Inflammatory macrophage treated with lipopolysaccharide for 4 hours (primary cell): Measurements from ENCODE around the gene PRSS12.
"Not testable (repeated sequence)": the region's sequence is repeated elsewhere in the genome, so short reads cannot be mapped to it uniquely, and the experiment has no call there.

ENCODE experiments used
- DNase-seq: peaks from one replicate; pipeline ENCODE4 v3.0.0-alpha.2; 2020

PRSS12 gene

DNA sequence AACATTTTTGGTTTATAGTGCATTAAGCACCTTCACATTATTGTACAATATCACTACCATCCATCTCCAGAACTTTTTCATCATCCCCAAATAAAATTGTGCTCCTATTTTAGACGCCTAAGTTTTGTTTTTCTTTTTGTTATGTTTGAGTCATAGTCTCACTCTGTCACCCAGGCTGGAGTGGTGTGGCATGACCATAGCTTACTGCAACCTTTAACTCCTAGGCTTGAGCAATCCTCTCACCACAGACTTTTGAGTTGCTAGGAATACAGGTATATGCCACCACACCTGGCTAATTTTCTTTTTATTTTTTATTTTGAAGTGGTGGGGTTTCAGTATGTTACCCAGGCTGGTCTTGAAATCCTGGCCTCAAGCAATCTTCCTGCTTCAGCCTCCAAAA, 33.9 kb downstream of the PRSS12 start:
- DNase-seq, result no peak

DNA sequence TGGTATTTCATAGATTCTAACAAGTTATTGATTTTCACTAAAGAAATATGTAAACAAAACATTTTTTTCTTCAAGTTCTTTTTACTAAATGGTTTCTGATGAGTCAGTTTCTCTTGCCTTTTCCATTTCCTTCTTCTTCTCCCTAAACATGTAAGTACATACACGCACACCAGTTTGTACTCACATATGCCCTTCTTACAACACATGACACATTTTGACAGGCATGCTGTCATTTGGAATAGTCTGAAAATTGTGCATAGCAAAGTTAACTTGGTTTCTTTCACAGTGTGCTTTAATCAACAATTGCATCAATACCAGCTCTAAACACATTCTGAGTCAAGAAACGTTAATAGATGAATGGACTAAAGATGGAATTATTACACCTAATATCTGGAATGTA, 35.1 kb downstream of the PRSS12 start:
- no peak for DNase-seq

DNA sequence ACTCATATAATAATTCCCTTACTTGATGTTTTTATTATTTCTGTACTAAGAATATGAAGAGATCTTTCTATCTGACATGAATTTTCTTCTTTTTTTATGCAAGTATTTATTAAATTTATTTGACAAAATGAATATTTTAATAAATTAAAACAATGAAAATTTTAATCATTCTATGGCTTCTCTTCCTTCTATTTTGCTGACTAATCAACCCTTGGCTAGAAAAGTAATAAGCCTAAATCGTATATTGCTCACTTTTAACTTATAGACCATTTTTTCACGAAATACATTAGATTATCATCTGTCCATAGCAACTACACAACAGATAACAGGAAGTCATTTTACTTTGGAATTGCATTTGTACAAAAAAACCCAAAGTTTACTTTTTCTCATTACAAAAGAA, 38.6 kb downstream of the PRSS12 start:
- DNase-seq, result no peak

DNA sequence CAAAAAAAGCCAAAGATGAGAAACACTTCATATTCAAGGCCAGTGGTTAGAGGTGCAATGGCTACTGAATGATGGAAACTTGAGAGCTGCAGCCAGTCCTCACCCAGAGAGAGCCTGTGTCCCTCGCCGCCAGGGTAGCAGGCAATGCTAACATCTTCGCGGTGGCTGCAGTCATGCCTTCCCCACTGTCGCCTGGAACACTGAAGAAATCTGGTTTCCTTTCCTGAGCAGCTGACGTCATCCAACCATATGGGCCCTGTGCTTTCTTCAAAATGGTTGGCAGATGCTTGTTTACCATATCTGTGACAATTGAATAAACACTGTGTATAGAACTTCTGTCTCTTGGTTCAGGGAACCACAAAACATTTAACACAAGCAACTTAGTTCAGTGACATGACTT, 39.7 kb downstream of the PRSS12 start:
- DNase-seq, result no peak

DNA sequence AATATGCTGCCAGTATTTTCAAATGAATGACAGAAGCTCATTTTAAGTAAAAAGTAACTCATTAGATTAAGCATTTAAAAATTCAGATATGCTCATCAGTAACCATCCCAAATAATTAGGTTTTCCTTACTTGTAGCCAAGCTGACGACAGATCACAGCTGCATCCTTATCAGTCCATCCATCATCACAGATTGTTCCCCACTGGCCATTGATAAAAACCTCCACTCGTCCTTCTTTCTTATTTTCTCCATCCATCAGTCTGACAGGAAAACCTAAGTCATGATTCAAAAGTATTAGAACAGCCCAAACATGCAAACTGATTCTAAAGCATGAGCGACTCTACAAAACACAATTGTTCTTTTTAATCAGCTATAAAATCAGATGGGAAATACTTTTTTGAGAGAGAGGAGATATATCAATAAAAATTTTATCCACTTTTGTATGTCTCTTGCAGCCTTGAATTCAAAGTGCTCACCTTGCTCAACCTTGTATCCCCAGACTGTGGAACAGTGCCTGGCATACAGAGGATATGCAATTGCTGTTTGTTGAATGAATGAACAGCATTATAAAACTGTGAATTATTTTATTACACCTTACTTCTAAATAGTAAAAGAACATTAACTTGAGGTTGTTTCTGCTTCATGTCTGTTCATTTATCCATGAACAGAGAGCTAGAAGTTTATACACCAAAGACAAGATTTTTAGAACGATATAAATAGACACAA, 44.3 kb downstream of the PRSS12 start:
- no peak for DNase-seq

DNA sequence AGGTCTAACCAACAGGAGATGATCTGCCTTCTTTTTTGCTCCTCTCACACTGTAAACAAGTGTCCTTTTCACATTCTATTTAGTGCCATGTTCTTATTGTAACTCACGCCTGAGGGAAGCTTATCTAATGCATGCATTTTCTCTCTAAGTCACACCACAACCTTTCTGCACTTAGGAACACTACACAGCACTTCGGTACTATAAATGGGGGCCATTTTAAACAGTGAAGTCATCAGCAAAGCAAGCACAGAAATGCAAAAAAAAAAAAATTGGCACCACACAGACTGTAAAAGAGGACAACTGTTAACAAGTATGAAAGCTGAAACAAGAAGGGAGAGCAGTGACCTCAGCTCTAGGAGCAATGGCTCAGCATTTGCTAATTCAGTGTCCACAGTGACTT, 45.2 kb downstream of the PRSS12 start:
- no peak for DNase-seq

DNA sequence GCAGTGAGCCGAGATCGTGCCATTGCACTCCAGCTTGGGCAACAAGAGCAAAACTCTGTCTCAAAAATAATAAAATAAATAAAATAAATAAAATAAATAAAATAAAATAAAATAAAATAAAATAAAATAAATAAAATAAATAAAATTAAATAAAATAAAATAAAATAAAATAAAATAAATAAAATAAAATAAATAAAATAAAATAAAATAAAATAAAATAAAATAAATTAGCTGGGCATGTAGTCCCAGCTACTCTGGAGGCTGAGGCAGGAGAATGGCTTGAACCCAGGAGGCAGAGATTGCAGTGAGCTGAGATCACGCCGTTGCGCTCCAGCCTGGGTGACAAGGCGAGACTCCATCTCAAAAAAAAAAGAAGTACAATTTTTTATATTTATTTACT, 53.2 kb downstream of the PRSS12 start:
- DNase-seq, result not testable (repeated sequence)

DNA sequence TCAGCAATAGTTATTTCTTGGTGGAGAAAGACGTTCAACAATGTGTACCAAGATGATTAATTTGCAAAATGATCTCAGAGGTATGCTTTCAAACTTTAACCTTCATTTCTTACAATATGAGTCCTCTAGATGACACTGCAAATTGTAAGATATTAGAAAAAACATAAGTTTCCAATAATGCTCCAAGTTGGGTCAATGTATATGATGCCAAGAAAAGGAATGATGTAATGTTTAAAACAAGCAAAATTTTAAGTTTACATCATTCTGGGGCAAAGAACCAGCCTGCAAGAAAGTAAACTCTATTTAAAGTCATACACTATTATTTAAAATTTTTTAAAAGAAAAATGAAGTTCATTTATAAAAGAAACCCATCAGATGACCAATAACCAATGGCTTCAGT, 56.1 kb downstream of the PRSS12 start:
- no peak for DNase-seq

DNA sequence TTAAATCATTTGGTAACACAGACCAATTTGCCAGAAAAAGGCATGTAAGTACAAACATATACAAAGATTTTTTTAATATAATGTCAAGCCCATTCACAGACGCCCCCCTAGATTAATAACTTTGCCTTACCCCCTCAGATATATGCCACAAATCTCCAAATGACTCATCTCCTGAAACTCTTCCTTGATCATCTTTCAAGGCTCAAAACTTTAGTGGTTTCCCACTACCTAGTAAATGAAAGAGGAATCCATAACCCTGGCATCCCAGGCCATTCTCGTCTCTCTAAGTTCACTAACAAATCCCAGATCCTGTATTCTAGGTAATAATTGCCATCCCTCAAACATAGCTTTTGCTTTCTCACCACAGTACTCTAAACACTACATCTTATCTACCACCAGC, 61.9 kb downstream of the PRSS12 start:
- DNase-seq, result no peak

DNA sequence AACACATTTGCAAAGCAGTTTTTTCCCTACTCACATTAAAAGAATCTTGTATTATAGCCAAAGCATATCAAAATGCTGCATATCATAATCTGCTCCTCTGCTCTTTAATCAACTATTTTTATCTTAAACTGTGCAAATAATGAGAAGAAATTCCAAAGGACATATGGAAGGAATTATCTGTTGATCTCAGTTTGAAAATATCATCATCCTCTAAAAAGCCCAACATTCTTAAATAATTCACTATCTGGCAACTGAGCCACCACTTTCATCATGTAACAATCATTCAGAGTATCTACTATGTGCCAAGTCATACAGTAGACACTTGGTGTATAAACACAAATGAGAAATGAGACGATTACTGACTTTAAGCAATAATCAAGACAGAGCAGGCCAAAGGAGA, 63.0 kb downstream of the PRSS12 start:
- no peak for DNase-seq

DNA sequence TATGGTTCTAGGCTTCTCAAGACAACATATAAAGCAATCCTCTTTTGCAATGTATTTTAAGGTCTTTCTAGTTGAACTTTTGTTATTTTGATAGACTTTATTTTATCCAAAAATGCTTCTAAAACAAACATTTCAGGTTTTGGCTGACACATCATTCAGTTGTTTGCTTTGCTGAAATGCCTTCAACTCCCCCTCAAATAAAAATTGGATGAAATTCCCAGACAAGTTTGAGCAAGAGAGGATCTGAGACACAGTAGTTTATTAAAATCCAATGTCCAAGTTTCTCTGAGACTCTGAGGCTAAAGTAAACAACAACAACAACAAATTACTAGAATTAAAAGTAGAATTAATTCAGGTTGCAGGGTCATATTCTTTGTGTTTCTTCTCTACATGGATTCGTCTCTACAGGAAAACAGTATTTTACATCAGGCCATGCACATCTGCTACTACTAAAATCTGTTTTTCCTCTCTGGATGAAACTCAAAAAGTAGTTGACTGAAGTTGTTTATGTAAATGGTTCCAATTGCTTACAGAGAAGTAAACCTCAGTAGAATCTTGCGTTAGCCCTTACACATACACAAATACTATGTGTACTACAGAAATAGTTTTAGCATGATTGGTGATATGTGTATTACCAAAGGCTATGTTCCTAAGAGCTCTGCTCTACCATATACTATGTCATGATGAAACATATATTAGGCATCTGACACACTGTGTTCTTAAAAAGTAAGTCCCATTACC, 64.9 kb downstream of the PRSS12 start:
- DNase-seq, result no peak

DNA sequence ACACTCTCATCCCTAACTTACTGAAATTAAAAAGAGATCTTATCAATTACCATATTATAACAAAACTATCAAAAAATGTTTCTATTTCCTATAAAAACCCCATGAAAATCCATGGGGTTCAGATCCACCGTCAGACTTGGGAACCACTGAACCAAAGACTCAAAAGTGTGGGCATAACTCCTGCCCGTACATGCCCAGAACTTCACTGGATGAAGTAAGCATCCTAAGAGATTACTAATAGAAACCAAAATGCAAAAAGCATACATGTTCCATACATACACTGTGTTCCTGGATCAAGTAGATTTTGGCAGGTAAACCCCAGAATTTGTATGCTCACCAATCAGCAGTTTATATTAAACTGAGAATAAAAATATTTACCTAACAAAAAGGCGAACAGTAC, 66.1 kb downstream of the PRSS12 start:
- no peak for DNase-seq

DNA sequence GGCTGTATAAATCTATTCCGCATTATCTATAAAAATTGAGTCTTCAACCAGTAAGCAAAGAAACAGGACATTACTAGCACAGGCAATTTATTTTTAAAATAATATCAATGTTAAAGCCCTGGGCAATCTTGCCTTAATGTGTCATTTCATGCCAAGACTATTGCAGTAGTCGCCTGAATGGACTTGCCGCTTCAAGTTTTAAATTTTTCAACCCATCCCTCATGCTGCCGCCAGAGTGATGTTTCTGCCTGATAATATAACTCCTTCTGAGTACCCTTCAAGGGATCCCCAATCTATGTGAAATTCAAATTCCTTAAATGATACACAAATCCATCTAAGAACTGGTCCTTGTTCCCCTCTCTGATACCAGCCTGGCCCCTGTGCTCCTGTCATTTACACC, 66.9 kb downstream of the PRSS12 start:
- DNase-seq, result no peak

DNA sequence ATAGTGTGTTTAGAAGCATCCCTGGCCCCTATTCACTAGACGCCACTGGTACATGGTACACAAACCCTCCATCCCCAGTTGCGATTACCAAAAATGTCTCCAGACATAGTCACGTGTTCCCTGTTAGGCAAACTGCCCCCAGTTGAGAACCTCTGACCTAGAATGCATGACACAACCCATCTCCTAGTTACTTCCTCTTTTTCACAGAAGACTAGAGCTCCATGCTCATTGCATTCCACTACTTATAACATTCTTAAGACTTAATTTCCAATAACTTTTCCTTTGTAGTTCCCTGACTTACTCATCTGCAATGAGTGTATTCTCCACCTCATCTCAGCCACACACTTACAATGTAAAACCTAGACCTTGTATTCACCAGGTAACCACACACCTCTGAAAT, 68.6 kb downstream of the PRSS12 start:
- peak; percentile 72 for DNase-seq

DNA sequence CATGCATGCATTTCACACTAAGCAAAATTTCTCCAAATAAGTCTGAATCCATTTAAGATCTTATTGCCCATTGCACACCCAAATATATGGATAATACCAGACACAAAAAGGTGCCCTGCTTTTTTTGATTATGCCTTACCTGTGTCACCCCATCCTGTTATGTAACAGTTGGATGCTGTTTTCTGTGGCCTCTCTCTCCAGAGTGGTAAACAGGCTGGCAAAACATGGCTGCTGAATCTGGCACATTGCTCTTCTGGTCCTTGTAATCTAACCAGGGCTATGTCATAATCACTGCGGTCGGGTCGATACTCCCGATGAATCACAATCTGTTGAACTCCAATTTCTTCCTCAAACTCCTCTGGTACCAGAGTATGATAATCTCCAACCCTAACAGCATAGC, 70.1 kb downstream of the PRSS12 start:
- peak; percentile 61 for DNase-seq

DNA sequence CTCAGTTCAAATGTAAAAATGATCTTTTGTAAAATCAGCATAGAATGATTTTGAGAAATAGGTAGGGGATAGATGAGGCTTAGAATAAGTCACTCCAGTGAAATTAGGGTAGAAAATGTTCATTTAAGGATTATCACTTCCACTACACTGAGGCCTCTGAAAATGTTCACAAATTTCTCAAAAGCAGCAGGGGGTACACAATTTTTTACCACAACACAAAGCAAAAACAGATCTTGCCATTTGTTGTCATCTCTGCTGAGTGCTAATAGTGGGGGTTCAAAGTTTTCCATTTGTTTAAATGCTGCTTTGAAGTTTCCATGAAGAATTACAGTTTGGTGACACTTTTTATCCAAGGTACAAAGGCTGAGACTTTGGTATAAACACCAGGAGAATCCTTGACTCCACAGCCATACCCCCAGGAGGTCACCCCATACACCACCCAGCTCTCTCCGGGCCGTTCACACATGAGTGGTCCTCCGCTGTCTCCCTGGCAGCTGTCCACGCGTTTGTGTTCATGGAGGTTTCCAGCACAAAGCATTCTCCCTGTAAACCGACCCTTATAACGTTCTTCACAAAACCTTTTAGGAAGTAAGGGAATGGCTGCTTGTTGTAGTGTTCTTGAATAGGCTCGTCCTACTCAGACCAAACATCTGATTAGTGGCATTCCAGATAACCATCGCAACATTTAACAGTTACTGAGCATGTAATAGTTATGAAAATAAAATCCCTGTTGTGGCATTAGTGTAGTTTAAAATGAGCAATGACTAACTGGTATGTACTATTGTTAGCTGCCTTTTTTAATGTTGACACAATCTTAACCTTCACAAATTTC, 71.0 kb downstream of the PRSS12 start:
- no peak for DNase-seq

DNA sequence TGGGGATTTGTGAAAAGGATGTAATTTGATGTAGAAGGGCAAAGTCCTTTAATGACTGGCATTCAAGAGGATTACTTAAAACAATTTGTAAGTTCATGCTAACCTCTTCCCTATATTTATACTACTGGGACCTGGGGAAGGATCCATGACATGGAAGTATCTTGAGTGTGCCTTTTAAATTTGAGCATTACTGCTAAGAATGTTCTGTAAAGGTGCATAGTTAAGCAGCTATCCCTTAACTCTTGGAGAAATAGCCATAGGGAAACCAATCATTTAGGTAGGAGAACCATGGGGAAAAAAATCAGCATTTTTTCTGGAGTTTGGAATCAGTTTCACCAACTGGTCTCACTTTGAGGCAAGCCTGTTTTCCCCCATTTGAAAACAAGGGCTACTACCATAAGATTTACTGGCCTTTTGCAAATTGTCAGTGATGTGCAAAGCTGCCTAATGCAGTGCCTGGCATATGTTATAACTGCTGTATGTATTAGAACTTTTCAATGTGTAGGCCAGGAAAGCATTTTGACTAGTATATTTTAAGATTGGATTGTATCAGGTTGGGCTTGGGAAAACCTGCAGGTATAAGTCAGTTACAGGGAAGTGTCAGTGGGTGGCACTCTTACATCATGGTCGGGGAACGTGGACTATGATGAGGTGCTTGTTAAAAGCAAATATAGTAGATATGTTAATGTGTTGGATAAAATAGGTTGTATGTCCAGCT, 72.1 kb downstream of the PRSS12 start:
- DNase-seq, result peak; percentile 28

DNA sequence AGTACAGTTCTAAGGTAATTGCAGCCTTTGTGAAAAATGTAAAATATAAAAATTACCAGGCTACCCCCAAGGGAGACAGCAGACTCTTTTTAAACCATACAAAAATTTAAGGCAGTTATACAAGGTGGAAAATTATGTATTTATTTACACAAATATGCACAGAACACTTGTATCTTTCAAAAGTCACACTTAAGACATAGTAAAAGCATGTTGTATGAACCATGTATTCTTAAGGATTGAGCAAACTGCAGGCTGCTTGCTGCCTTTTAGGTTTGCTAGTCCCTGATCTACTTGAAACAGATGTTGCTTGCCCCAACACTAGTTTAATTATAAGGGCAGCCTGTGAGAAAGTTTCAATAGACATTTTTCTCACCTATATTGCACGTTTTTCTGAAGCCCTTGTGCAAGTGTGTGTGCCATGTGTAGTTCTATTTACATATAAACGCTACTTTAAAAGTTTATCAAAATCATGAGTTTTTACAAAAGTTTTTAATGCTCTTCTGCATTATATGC, 72.8 kb downstream of the PRSS12 start:
- DNase-seq, result no peak

DNA sequence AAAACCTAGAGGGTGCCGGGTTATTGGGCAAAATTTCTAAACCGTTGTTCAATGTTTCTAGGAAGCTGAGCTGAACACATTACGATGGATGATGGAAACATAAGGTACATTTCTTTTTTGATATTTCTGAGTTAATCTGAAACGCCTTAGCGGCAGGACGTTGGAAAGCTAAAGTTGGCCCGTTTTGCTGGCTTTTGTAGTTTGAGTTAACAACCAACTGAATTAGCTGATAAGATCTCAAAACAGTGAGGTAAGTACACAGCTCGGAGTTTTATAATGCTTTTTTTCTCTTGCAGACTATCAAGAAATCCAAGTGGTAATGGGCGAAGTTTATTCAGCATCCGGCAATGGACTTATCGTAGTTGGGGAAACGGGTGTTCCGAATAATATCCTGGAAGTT, 73.5 kb downstream of the PRSS12 start:
- no peak for DNase-seq

DNA sequence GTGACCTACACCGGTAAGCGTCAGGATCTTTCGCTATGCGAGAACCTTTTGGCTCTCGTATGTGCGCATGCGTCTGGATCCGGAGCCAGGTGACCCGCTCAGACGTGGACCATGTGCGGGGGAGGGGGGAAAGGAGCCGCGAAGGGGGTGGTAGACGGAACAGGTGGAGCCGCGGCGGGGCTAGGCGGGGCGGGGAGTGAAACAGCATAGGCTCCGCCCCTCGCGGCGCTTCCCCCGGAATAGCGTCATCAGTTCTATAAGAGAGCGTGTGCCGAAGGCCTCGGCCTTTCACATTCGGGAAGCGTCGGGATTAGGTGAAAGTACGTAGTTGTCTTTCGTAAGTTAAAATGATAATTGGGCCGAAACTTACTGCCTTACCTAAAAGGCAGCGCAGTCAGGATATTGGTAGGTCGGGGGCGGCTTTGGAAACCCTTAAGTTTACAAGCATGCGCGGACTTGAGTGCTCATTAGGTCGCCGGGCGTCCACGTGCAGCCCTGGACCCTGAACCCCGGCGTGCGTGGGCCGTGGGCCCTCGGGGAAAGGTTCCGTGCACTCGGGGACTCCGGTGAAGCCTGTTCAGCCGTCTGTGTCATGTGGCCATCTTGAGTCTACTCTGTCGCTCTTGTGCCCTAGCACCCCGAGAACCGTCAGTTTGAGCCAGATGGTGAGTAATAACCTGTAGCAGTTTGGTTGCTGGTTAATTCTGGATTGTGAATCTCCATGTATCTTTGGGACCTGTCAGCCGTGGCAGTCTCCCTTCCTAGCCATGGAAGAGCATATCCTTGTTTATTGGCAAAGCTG, 74.1 kb downstream of the PRSS12 start:
- DNase-seq, result peak; percentile 92

DNA sequence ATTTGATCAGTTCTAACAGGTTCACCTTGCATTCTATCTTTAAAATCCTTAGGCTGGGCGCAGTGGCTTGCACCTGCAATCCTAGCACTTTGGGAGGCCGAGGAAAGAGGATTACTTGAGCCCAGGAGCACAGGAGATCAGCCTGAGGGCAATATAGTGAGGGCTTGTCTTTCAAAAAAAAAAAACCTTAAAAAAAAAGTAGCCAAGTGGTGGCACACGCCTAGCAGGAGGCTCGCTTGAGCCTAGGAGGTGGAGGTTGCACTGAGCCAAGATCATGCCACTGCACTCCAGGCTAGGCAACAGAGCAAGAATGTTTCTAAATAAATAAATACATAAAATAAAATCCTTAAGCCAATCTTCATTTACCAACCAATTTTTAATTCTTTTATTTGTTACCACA, 75.6 kb downstream of the PRSS12 start:
- DNase-seq, result no peak

DNA sequence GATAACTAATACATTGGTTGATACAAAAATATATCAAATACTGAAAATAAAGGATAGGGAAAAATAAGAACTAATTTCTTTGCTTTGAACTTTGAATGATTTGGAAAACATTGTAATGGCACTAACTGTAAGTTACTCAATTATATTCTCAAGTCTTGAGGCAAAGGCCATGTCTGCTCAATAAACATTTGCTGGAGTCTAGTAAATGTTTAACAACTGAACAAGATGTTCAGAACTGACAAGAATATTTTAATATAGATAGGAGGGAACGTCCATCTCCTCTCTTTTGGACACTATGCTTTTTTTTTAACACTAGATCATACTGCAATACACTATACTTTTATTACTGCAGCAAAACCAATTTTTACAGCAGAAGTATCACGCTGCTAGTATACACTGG, 76.2 kb downstream of the PRSS12 start:
- DNase-seq, result no peak
